Panc1 (cell line): Measurements from ENCODE around the gene ATP8B3. TPM values are rescaled to one million over a fixed set of nuclear protein-coding genes. Genes with fewer than 3 reads are reported as not detected.

ENCODE experiments used
- ATAC-seq: fragments of 200-7000 bp; cut with Tn5 transposase; 2 replicates; pipeline ENCODE4 v1.9.1; 2020; ENCODE audit warnings: mild to moderate bottlenecking, moderate library complexity
- BruUV-seq: library from RNA; stranded (reverse); fragments of 400-500 nt; replicated peaks from 2 replicates; lab custom pipeline; 2021; lab: Mats Ljungman, UMichigan
- CTCF ChIA-PET: fragments of 300-600 bp; sonication (Branson Sonifier 250); formaldehyde crosslinking; loops from one replicate; lab custom pipeline; 2022; ENCODE audit warnings: antibody characterized with exemption; lab: Charles Lee
- POLR2A ChIA-PET: fragments of 300-600 bp; sonication (Branson Sonifier 250); formaldehyde crosslinking; loops from one replicate; lab custom pipeline; 2022; ENCODE audit warnings: antibody characterized with exemption; lab: Charles Lee
- DNase-seq: peaks from one replicate; pipeline ENCODE4 v3.0.0-alpha.2; 2010; ENCODE audit warnings: low read depth, low spot score
- H3K27ac ChIP-seq: 2 replicates; pipeline ENCODE4 v1.5.1; 2011; ENCODE audit warnings: mild to moderate bottlenecking, low read length, inconsistent platforms
- H3K27me3 ChIP-seq: fragments of 200-500 bp; sonication (Bioruptor generic); 2 replicates; pipeline ENCODE4 v1.6.0; 2014; ENCODE audit warnings: low read length, inconsistent platforms; ENCODE audit not compliant: control insufficient read depth, insufficient read depth
- H3K36me3 ChIP-seq: fragments of 200-500 bp; sonication (Bioruptor generic); 2 replicates; pipeline ENCODE4 v1.5.1; 2014; ENCODE audit warnings: inconsistent platforms, mild to moderate bottlenecking, low read length, moderate library complexity; ENCODE audit not compliant: control insufficient read depth, insufficient read depth
- H3K4me1 ChIP-seq: 2 replicates; pipeline ENCODE4 v1.5.1; 2011; ENCODE audit warnings: inconsistent platforms, mild to moderate bottlenecking, low read length, moderate library complexity; ENCODE audit not compliant: control insufficient read depth, insufficient read depth
- H3K4me3 ChIP-seq, 2 experiments: 2 replicates each; pipeline ENCODE4 v1.5.1; 2011 to 2012; ENCODE audit warnings: low read depth in 2 of 2, low read length in 2 of 2, mild to moderate bottlenecking in 2 of 2, inconsistent platforms in 1 of 2, moderate library complexity in 1 of 2
- H3K9me3 ChIP-seq: fragments of 200-500 bp; sonication (Bioruptor generic); 2 replicates; pipeline ENCODE4 v1.5.1; 2014; ENCODE audit warnings: low read depth, mild to moderate bottlenecking, inconsistent platforms, low read length, moderate library complexity; ENCODE audit not compliant: control insufficient read depth, insufficient read depth
- POLR2AphosphoS5 ChIP-seq: IDR thresholded peaks from 2 replicates; pipeline ENCODE4 v1.6.1; 2012; ENCODE audit warnings: mild to moderate bottlenecking, low read depth, low read length, moderate library complexity
- SIN3A ChIP-seq: IDR thresholded peaks from 2 replicates; pipeline ENCODE4 v1.6.1; 2012; ENCODE audit warnings: low read depth, mild to moderate bottlenecking, low read length, moderate library complexity, borderline replicate concordance; ENCODE audit not compliant: insufficient read depth
- TCF7L2 ChIP-seq: IDR thresholded peaks from 2 replicates; pipeline ENCODE4 v1.6.1; 2011; ENCODE audit warnings: mild to moderate bottlenecking, low read depth, low read length, inconsistent platforms
- in situ Hi-C: cut with HindIII; loops from 2 replicates; pipeline ENCODE4 v1.10.0; 2016; ENCODE audit warnings: low sequenced_read_pairs, low pct_unique_long_range_greater_than_20kb
- intact Hi-C: fragments of 100-400 bp; cut with micrococcal nuclease; formaldehyde crosslinking; loops from one replicate; pipeline ENCODE4 v1.10.0; 2022; ENCODE audit not compliant: unreplicated experiment
- total RNA-seq: library from RNA; stranded (reverse); gene quantifications from one replicate; pipeline ENCODE4 v1.2.1, GENCODE V29; 2021; ENCODE audit not compliant: unreplicated experiment
- TF ChIP-seq, protein P1 (sequence below): fragments of 450-650 bp; IDR thresholded peaks from 2 replicates; pipeline ENCODE4 v1.5.1; 2017; ENCODE audit warnings: mild to moderate bottlenecking
- TF ChIP-seq, protein P2 (sequence below), 2 experiments: IDR thresholded peaks; 2 replicates each; pipeline ENCODE4 v1.6.1; 2011 to 2012; ENCODE audit warnings: low read depth in 2 of 2, control low read depth in 1 of 2, low read length in 1 of 2, mild to moderate bottlenecking in 1 of 2, moderate library complexity in 1 of 2; ENCODE audit not compliant: insufficient read depth in 1 of 2

ATP8B3 gene
- total RNA-seq, 1 experiment from 2014 or later = 67.7 TPM

DNA sequence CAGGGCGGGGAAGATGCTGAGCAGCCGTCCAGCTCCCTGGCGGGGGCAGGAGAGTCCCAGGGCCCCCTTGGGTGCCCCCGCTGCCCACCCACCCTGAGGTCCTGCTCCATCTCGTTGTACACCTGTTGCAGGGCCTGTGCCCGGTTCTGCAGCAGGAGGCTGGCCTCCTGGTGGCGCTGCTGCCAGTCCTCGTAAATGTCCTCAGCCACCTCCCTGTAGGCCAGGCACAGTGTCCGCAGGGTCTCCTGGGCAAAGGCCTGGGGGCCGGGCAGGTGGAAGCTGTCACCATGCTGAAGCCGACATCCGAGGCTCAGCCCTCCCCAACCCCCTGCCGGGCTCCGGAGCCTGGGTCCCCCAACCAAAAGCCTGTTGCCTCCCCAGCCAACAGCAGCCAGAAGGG lies 20.2 kb downstream of the ATP8B3 start:
- in situ Hi-C loops (no loop called here), intact Hi-C loops (no loop called here)
- H3K9me3 ChIP-seq = no peaks in the 10 kb centered on the region
- H3K27ac ChIP-seq = no peak overlapping the region
- TF ChIP-seq SIN3A = no peak
- TF ChIP-seq, protein P1, sequence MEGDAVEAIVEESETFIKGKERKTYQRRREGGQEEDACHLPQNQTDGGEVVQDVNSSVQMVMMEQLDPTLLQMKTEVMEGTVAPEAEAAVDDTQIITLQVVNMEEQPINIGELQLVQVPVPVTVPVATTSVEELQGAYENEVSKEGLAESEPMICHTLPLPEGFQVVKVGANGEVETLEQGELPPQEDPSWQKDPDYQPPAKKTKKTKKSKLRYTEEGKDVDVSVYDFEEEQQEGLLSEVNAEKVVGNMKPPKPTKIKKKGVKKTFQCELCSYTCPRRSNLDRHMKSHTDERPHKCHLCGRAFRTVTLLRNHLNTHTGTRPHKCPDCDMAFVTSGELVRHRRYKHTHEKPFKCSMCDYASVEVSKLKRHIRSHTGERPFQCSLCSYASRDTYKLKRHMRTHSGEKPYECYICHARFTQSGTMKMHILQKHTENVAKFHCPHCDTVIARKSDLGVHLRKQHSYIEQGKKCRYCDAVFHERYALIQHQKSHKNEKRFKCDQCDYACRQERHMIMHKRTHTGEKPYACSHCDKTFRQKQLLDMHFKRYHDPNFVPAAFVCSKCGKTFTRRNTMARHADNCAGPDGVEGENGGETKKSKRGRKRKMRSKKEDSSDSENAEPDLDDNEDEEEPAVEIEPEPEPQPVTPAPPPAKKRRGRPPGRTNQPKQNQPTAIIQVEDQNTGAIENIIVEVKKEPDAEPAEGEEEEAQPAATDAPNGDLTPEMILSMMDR = peak; percentile 35
- DNase-seq = no peak
- no peaks in the 10 kb centered on the region for H3K36me3 ChIP-seq
- ATAC-seq = no peak
- POLR2A ChIA-PET = no interaction called here
- H3K4me3 ChIP-seq = no peak overlapping the region
- no TSS peak for BruUV-seq
- no peaks in the 10 kb centered on the region for H3K27me3 ChIP-seq
- no peaks in the 10 kb centered on the region; the same call in 1 of the 2 replicates for H3K4me1 ChIP-seq
- CTCF ChIA-PET = interaction anchor here (0.7 kb wide), 1 partner anchor 344 kb away, joined by 10 read pairs; no protein-coding TSS in a partner anchor

DNA sequence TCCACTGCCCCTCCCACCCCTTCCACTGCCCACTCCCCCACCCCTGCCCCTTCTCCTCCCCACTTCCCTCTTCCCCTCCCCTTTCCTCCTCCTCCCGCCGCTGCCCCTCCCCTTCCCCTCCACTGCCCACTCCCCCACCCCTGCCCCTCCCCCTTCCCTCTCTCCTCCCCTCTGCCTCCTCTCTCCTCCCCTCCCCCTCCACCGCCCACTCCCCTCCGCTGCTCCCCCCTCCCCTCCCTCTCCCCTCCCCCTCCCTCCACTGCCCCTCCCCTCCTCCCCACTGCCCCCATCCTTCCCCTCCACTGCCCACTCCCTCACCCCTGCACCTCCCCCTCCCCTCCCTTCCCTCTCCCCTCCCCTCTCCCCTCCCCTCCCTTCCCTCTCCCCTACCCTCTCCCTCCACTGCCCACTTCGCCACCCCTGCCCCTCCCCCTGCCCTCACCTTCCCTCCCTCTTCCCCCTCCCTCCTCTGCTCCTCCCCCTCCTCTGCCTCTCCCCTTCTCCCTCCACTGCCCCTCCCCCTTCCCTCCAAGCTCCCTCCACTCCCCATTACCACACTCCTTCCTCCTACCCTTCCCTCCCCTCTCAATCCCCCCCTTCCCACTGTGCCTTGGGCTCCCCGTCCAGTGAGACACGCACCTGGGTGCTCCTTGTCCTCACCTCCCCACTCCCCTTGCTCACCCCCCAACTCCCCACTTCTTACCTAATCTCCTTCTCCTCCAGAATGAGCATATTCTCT lies 21.9 kb downstream of the ATP8B3 start:
- Histone ChIP-seq H3K4me1 (no peaks in the 10 kb centered on the region), H3K9me3 (no peaks in the 10 kb centered on the region), H3K36me3 (no peaks in the 10 kb centered on the region), H3K27me3 (no peaks in the 10 kb centered on the region), H3K27ac (no peak overlapping the region), H3K4me3 (no peak overlapping the region)
- DNase-seq = no peak
- no TSS peak for BruUV-seq
- in situ Hi-C loops (no loop called here), intact Hi-C loops (no loop called here)
- no peak for TF ChIP-seq SIN3A
- TF ChIP-seq TCF7L2 = no peak
- TF ChIP-seq, protein P2, sequence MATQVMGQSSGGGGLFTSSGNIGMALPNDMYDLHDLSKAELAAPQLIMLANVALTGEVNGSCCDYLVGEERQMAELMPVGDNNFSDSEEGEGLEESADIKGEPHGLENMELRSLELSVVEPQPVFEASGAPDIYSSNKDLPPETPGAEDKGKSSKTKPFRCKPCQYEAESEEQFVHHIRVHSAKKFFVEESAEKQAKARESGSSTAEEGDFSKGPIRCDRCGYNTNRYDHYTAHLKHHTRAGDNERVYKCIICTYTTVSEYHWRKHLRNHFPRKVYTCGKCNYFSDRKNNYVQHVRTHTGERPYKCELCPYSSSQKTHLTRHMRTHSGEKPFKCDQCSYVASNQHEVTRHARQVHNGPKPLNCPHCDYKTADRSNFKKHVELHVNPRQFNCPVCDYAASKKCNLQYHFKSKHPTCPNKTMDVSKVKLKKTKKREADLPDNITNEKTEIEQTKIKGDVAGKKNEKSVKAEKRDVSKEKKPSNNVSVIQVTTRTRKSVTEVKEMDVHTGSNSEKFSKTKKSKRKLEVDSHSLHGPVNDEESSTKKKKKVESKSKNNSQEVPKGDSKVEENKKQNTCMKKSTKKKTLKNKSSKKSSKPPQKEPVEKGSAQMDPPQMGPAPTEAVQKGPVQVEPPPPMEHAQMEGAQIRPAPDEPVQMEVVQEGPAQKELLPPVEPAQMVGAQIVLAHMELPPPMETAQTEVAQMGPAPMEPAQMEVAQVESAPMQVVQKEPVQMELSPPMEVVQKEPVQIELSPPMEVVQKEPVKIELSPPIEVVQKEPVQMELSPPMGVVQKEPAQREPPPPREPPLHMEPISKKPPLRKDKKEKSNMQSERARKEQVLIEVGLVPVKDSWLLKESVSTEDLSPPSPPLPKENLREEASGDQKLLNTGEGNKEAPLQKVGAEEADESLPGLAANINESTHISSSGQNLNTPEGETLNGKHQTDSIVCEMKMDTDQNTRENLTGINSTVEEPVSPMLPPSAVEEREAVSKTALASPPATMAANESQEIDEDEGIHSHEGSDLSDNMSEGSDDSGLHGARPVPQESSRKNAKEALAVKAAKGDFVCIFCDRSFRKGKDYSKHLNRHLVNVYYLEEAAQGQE (IDR thresholded peaks at IDR 0.05; ENCODE audit: insufficient read depth in 1 of 2, low read depth in 2 of 2, low read length in 1 of 2) = no peak
- no peak for TF ChIP-seq POLR2AphosphoS5
- TF ChIP-seq, protein P1 = no peak
- ATAC-seq = no peak
- CTCF ChIA-PET = interaction anchor here (0.7 to 1.2 kb wide), 3 partner anchors 10 to 36 kb away, joined by 3 to 8 read pairs (median 4); no protein-coding TSS in a partner anchor
- POLR2A ChIA-PET = interaction anchor here (0.7 kb wide), 1 partner anchor 24 kb away, joined by 9 read pairs; no protein-coding TSS in a partner anchor
